GM19467 (cell line): ENCODE results near the gene TTC9C.
"Not testable (repeated sequence)": the region's sequence is repeated elsewhere in the genome, so short reads cannot be mapped to it uniquely, and the experiment has no call there.

Source experiments
- ATAC-seq: cut with Tn5 transposase; IDR thresholded peaks from one replicate; pipeline ENCODE4 v1.9.1; 2021; ENCODE audit warnings: mild to moderate bottlenecking, moderate library complexity; ENCODE audit not compliant: unreplicated experiment

Gene TTC9C, protein sequence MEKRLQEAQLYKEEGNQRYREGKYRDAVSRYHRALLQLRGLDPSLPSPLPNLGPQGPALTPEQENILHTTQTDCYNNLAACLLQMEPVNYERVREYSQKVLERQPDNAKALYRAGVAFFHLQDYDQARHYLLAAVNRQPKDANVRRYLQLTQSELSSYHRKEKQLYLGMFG

DNA sequence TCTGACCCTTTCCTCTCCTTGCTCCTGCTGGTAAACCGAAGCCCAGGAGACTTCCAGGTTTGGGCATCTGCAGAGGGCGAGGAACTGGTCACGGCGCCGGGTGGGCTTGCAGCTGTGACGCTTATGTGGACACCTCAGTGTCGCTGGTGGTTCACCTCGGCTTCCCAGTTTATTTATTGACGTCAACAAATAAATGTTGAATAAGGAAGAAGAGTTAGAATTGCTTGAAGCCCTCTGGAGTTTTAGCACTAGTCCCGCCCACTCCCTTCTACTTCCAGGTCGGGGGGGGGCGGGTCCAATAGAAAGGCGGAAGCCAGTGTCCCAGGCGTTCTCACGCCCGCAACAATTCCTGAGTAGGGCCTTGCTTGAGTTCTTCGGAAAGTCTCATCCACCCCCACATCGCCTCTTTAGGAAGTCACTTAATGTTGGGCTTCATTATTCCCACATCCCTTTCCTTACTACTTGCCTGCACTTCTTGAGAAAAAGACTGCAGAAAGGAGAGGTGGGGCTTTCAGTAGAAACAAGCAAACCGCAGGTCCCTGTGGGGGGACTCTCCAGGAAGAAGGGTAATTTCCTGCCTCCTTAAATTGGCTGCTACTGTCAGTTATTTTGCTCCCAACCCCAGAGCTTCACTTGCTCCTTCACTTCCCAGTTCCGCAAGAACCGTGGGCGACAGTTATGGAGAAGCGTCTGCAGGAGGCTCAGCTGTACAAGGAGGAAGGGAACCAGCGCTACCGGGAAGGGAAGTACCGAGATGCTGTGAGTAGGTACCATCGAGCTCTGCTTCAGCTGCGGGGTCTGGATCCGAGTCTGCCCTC is at the start of gene TTC9C:
TSS of gene TTC9C (plus strand) at position 316 of the 818 bp plus-strand sequence. CDS start at position 679, 363 bp downstream.
- no peak for ATAC-seq

GRCh38 chr11:62678770-62679696 is 49.3 kb upstream of the TTC9C start, which contains the start of gene UBXN1:
Gene UBXN1 (minus strand): TSS chr11:62679073. CDS start chr11:62678923, 150 bp downstream.
- peak; percentile 66 for ATAC-seq

DNA sequence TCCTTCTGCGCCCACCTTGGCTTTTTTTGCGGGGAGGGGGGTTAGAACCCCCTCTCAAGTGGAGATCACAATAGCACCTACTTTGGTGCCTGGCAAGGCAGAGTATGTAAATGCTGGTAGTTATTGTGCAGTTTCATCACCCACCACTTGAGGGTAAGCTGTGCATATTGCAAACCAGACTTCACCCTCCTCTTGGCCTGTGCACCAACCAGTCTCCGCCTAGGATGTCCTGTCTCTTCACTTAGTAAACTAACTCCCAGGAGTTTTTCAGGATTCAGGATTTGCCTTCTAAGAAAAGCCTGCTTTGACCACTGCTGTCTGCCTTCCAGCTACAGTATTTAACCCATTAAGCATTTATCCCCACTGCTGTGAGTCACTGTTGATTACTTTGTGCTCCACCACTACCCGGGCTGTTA is 47.5 kb upstream of the TTC9C start:
- no peak for ATAC-seq

- no peak for ATAC-seq
Observed at GRCh38 chr11:62682518-62682917, 45.8 kb upstream of the TTC9C start.

GRCh38 chr11:62687508-62688396 is 40.5 kb upstream of the TTC9C start:
- ATAC-seq, result no peak

DNA sequence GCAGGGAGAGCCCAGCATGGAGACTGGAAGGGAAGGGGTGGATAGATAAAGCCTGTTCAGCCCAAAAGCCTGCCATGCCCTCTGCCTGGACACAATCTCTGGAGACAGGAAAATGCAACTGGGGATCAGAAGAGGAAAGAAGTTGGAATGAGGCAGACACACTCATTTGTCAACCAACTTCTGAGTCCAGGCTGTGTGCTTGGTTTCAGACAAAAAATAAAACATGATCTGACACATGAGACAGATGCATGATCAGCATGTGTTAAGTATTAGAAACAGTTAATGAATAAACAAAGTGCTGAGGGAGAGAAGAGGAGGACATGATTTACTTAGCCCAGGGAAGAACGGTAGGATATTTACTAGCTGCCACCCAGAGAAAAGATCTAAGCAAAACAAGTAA is 39.8 kb upstream of the TTC9C start:
- no peak for ATAC-seq

DNA sequence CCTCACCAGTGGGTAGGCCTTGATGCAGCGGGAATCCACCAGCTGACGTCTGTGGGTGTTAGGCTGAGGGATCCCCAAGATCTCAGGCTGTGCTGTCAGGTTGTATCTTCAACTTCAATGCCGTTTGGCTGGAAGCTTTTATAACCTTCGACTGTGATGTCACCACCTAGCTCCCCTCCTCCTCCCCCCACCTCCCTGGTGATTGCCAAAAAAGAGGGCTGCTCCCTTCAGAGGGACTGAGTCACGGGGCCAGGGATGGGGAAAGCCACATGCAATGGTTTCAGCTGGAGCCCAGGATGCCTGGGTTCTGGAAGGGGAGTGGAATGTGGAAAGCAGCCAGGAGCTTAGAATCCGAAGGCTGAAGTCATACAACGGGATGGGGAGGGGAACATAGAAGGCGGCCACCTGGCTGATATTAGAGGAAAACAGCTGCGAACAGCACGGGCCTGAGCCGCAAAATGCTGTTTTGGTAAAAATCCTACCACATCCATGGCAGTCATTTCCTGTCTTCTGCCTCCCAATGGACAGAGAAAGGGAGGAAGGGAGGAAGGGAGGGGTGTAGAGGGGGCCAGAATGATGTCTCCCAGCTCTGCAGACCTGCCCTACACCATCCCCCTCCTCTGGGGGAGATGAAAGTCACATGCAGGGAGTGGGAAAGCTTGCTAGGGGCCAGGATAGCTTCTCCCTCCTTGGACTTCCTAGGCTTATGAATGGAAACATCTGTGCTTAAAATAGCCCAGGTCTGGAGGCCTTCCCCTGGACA is 38.7 kb upstream of the TTC9C start, which contains the start of gene LRRN4CL:
TSS of gene LRRN4CL (minus strand) at position 110 of the 763 bp plus-strand sequence. CDS start 1,022 bp downstream, outside the sequence.
- ATAC-seq, result no peak

- not testable (repeated sequence) for ATAC-seq
Observed at GRCh38 chr11:62693624-62694023, 34.7 kb upstream of the TTC9C start.

DNA sequence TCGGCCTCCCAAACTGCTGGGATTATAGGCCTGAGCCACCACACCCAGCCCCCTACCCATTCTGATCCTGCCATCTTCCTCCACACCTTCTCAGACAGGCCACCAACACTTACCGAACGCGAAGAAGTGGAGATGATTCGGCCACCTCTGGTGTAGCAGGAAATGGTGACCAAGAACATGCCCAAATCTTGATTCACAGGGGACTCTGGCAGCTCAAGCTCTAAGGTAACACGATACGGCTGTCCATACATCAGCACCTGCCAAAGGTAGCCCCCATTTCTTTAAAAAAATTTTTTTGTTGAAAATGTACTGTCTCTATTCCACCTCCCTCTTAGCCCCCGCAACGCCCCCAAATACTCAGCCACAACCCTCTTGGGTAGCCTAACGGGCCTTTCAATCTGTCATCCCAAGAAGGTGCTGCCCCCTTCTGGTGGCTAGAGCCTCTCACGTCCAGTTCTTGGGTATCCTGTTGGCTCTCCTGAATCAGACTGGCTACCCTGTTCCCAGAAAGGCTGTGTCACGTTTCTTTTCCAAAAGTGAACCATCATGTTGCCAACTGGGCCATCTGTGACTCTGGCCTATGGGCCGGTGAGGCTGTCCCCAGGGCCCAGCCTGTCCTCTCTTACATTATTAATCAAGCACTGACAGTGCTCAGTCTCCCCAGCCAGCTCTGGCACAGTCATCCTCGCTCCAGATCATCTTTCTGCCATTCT is 33.7 kb upstream of the TTC9C start:
- no peak for ATAC-seq

DNA sequence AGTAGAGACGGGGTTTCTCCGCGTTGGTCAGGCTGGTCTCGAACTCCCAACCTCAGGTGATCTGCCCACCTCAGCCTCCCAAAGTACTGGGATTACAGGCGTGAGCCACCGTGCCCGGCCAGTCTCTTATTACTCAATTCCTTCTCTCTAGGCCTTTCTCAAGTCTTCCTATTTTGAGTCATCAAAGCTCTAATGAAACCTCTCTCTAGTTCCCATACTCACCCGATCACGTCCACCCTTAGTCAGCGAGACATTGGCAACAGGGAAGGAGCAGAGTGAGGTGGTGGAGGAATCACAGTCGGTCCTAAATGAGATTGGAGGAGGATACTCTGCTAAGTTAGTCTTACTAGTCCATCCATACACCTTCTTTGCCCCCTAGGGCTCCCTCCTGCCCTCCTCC is 26.0 kb upstream of the TTC9C start:
- no peak for ATAC-seq

GRCh38 chr11:62703921-62704320 is 24.4 kb upstream of the TTC9C start:
- ATAC-seq, result not testable (repeated sequence)

DNA sequence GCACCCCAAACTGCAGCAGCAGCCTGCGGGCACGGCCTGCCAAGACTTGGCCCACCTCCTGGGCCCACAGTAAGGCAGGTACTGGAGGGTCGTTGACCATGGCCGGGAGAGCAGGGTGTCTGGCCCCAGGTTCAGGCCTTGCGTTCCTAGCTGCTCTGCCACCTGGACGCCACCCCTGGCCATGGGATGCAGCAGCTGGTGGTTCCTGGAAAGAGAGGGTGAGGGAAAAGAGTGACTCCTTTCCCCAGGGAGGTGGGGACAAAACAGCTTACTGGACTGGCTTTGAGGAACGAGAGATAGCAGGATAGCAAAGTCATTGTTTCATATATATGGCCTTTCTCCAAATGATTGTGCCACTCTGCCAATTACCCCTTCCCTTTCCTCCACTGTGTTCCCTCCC is 22.9 kb upstream of the TTC9C start:
- no peak for ATAC-seq

GRCh38 chr11:62705880-62706849 is 22.1 kb upstream of the TTC9C start:
- peak; percentile 48 for ATAC-seq

DNA sequence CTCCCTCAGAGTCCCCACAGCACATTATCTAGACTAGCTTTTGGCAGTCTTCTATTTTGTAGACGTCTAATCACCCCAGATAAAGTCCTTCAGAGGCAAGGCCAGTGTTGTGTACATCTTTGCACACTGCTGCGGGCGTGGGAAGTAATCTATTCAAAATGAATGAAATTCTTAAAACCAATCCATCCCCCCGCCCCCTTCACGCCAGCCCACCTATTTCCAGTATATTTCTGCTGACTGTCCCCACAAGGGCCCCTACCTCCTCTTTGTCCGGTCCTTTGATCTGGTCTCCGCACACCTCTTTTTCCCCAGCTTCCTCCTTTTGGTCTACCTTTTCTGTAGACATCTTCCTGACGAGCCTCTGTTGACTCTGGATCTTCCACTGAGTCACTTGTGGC is 21.4 kb upstream of the TTC9C start:
- ATAC-seq, result no peak

GRCh38 chr11:62707277-62707861 is 20.9 kb upstream of the TTC9C start, which contains the start of the genes BSCL2 and GNG3:
Gene BSCL2 (minus strand): TSS chr11:62707424. CDS start chr11:62707195, 229 bp downstream.
Gene GNG3 (plus strand): TSS chr11:62707676. CDS start chr11:62708296, 620 bp downstream.
- ATAC-seq, result no peak

DNA sequence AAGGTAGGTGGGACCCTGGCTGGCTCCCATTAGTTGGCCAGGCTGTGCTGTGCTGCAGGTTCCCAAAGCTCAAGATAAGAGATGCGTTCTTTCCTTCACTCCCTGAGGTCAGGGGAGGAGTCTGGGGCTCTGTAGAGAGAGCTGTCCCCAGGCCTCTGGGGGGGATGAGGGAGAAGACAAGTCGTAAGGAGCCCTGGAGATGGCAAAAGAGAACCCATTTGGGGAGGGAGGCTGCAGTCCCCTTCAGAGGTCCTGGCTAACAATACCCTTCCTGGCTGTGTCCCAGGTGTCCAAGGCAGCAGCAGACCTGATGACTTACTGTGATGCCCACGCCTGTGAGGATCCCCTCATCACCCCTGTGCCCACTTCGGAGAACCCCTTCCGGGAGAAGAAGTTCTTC is 19.9 kb upstream of the TTC9C start:
- no peak for ATAC-seq

- ATAC-seq, result no peak
Observed at GRCh38 chr11:62708793-62709192, 19.5 kb upstream of the TTC9C start.
